Measurements from ENCODE around the gene PPP1CC.

PPP1CC gene

DNA sequence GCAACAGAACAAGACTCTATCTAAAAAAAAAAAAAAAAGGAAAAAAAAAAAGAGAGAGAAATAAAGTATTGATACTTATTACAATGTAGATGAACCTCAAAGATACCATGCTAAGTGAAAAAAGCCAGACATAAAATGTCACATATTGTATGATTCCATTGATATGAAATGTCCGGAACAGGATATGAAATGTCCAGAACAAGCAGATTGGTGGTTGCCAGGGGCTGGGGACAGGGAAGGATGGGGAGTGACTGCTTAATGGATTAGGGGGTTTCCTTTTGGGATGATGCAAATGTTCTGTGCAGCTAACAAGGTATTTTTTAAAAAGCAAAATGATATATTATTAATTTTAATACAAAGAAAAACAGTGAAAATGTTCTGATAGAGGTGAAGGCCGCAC, 58.8 kb downstream of the PPP1CC start:
- no peak for DNase-seq

DNA sequence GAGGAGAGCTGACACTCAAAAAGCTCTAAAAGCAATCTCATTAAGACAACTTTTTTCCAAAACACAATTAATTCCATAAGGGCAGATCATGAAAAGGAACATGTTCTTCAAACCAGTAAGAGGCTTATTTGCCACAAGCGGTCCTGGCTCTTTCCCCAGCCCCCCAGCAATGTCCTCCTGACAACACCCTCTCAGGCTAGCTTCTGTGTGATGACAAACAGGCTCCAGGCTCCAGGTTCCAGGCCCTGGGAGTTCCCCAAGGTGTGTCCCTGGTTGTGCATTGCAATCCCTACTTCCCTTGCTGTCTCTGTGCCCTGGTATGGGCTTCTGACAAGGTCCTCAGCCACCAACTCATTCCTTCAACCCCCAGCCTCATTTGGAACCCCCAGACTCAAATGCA, 62.7 kb downstream of the PPP1CC start:
- no peak for DNase-seq

DNA sequence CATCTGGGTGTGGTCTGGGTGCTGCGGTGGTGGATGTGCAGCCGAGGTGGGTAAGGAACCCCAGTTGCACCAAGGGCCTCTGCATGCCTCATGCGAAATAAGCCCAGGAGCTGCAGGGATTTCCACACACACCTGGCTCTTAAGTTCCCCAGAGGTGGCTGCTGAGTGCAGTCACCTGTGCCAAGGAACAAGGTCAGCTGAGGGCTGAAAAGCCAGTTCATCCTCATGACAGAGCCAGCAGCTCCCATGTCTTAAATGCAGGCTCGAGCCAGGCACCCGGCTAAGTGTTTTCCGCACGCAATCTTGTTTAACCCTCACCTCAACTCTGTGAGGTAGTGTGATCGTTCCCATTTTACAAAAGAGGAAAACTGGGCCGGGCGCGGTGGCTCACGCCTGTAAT, 63.5 kb downstream of the PPP1CC start:
- DNase-seq: no peak

DNA sequence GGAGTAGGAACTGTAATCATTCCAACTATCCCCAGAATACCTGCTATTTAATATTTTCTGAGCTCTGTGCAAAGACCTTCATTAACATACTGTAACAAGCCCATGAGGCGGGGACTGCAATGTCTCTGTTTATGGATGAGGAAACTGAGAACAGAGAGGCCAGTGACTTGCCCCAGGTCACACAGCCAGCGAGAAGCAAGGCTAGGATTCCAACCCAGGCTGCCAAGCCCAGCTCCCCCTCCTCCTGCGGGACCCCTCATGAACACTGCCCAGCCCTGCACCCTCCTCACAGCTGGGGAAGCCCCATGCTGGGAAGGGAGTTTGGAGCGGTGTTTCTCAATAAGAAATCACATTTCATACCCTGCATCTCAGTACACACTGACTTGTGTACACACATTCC, 64.7 kb downstream of the PPP1CC start:
- DNase-seq: no peak

DNA sequence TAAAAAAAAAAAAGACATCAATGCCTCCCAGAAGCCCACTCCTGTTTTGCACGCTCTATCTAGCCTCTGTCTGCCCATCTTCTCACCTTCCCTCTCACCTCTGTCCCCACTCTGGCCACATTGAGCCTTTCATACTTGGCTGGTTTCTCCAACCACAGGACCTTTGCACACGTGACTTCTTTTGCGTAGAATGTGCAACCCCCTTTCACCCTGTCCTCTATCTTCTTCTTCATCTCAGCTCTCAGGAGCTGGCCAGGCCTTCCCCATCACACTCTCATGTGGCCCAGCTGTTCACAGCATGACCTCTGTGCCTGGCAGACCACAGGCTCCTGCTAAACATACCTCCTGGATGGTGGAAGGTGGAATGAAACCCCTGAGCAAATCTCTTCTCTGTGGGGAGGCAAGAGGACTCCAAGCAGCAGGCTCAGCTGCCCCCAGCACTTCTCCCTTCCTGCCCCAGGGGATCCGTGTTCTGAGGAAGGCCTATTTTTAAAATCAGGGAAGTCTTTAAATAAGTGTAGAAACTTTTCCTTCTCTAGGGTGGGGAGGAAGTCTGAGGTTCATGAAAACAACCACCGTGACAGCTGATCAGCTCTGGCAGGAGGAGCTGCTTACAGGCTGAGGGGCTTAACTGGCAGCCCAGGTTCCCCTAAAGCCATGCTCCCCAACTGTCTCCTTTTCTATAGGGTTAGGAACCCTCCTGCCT, 65.3 kb downstream of the PPP1CC start:
- DNase-seq: no peak

DNA sequence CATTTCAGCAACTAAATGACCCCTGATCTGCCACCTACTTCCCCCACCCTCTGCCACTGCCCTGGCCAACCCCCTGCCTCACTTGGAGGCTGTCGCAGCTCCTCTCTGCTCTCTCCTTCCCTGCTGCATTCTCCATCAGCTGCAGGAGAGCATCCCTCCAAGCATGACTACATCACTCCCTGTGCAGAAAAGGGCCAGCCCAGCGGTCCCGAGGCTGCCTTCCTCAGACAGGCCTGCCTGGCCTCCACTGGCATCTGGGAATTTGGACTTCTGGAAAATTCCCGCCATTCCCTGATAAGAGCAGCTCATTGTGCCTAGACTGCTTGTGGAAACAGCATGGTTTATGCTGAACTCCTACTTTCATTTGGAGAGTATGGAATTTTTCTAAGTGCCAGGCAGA, 66.5 kb downstream of the PPP1CC start:
- DNase-seq: no peak

DNA sequence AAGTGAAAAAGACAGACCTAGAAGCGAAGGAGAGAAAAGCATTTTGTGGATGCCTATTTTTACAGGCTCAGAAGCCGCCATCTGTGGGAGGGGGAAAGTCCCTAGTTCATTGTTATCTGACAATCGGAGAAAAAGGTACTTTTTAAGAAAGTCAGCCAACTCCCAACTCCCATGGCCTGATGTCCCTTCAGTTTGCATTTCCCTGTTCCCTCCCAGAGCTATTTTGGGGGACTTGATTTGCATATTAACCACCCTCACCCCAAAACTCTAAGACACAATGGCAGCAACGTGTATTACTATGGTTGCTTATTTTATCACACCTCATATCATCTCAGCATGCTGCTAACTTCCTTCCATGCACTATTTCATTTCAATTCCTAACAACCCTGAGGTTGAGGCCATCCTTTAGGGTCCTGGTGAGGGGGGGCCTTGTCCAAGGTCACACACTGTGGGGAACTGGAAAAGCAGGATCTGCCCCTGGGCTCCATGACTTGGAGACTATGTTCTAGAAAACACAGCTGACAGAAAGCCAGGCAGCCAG, 72.5 kb downstream of the PPP1CC start:
- DNase-seq: no peak

All from NCI-H748 treated with DMSO at 0.1 percent for 48 hours (cell line).